MM.1S (cell line): ENCODE measurements around the gene ZNHIT6.

ENCODE experiments used
- DNase-seq: peaks from one replicate; pipeline ENCODE4 v3.0.0-alpha.2; 2015
- H2AFZ ChIP-seq: fragments of 300-600 bp; sonication (generic); 2 replicates; pipeline ENCODE4 v1.6.0; 2016; ENCODE audit warnings: antibody characterized with exemption, low read length
- H3F3A ChIP-seq: fragments of 300-600 bp; sonication (generic); 2 replicates; pipeline ENCODE4 v1.6.1; 2016; ENCODE audit warnings: mild to moderate bottlenecking, antibody characterized with exemption, low read length, moderate library complexity, mixed read lengths; ENCODE audit not compliant: insufficient read depth
- H3K27ac ChIP-seq: fragments of 300-600 bp; sonication (generic); 2 replicates; pipeline ENCODE4 v1.5.1; 2016; ENCODE audit warnings: mild to moderate bottlenecking, low read length
- H3K27me3 ChIP-seq: fragments of 300-600 bp; sonication (generic); replicated peaks from 2 replicates; pipeline ENCODE4 v1.6.0; 2016; ENCODE audit warnings: low read length; ENCODE audit not compliant: insufficient read depth
- H3K36me3 ChIP-seq: fragments of 300-600 bp; sonication (generic); replicated peaks from 2 replicates; pipeline ENCODE4 v1.6.1; 2016; ENCODE audit warnings: mild to moderate bottlenecking, low read length, mixed read lengths; ENCODE audit not compliant: insufficient read depth
- H3K4me1 ChIP-seq: fragments of 300-600 bp; sonication (generic); 2 replicates; pipeline ENCODE4 v1.6.1; 2016; ENCODE audit warnings: low read length, mixed read lengths
- H3K4me2 ChIP-seq: fragments of 300-600 bp; sonication (generic); 2 replicates; pipeline ENCODE4 v1.6.0; 2016; ENCODE audit warnings: low read depth, low read length
- H3K4me3 ChIP-seq: fragments of 300-600 bp; sonication (generic); 2 replicates; pipeline ENCODE4 v1.5.1; 2016; ENCODE audit warnings: low read length, mixed read lengths
- H3K79me2 ChIP-seq: fragments of 300-600 bp; sonication (generic); 2 replicates; pipeline ENCODE4 v1.6.1; 2016; ENCODE audit warnings: mixed run types, low read length, mixed read lengths
- H3K9ac ChIP-seq: fragments of 300-600 bp; sonication (generic); 2 replicates; pipeline ENCODE4 v1.6.1; 2016; ENCODE audit warnings: low read length, mixed read lengths
- H3K9me2 ChIP-seq: fragments of 300-600 bp; sonication (generic); replicated peaks from 2 replicates; pipeline ENCODE4 v1.6.1; 2016; ENCODE audit warnings: mild to moderate bottlenecking, low read length, mixed read lengths; ENCODE audit not compliant: insufficient read depth
- H3K9me3 ChIP-seq: fragments of 300-600 bp; sonication (generic); replicated peaks from 2 replicates; pipeline ENCODE4 v1.6.1; 2016; ENCODE audit warnings: mild to moderate bottlenecking, low read length, mixed read lengths; ENCODE audit not compliant: insufficient read depth
- H4K20me1 ChIP-seq: fragments of 300-600 bp; sonication (generic); 2 replicates; pipeline ENCODE4 v1.6.1; 2016; ENCODE audit warnings: mild to moderate bottlenecking, low read length, moderate library complexity, mixed read lengths; ENCODE audit not compliant: insufficient read depth
- CTCF ChIP-seq: fragments of 300-600 bp; sonication (generic); IDR thresholded peaks from 2 replicates; pipeline ENCODE4 v1.5.1; 2016; ENCODE audit warnings: antibody characterized with exemption, low read length, mixed read lengths
- EZH2 ChIP-seq: fragments of 300-600 bp; sonication (generic); optimal IDR thresholded peaks from 2 replicates; pipeline ENCODE3; 2017; ENCODE audit warnings: low read depth, mild to moderate bottlenecking, antibody characterized with exemption, low read length, mixed read lengths
- EZH2phosphoT487 ChIP-seq: fragments of 300-600 bp; sonication (generic); IDR thresholded peaks from 2 replicates; pipeline ENCODE4 v1.6.1; 2018; ENCODE audit warnings: antibody characterized with exemption, low read length

Gene ZNHIT6

DNA sequence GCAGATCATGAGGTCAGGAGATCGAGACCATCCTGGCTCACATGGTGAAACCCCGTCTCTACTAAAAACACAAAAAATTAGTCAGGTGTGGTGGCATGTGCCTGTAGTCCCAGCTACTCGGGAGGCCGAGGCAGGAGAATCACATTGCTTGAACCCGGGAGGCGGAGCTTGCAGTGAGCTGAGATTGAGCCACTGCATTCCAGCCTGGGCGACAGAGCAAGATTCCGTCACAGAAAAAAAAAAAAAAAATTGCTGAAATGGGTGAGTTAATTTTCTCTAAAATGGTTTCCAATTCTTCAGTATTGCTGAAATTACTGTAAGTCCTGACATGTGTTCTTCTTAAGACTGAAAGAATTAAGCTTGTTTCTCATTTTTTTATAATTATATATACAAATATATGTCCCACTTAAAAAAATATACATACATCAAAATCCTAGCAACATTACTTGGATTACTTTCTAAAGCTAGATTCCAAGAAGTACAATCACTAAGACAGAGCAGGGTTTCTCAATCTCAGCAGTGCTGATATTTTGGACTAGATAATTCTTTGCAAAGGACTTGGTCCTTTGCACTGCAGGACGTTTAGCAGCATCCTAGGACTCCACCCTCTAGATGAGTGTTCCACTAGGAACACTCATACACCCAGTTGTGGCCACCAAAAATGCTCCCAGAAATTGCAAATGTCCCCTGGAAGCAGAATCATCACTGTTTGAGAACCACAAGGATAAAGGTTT is 24.8 kb downstream of the ZNHIT6 start:
- H3K27ac ChIP-seq = no peak overlapping the region
- no peak overlapping the region for H2AFZ ChIP-seq
- H3K9ac ChIP-seq = no peak overlapping the region
- no peaks in the 10 kb centered on the region; the same call in 1 of the 2 replicates for H4K20me1 ChIP-seq
- H3K79me2 ChIP-seq = 0 out of 2 replicates have a peak, but pooled peaks cover 7% of the 10 kb centered on the region
- H3F3A ChIP-seq = no peaks in the 10 kb centered on the region
- H3K4me1 ChIP-seq = no peaks in the 10 kb centered on the region
- H3K36me3 ChIP-seq = no peaks in the 10 kb centered on the region
- no peaks in the 10 kb centered on the region for H3K27me3 ChIP-seq
- H3K4me2 ChIP-seq = no peak overlapping the region
- TF ChIP-seq EZH2phosphoT487 (no peak), EZH2 (no peak), CTCF (no peak)
- no peak for DNase-seq
- H3K9me3 ChIP-seq = no peaks in the 10 kb centered on the region
- H3K9me2 ChIP-seq = no peaks in the 10 kb centered on the region
- H3K4me3 ChIP-seq = no peak overlapping the region

DNA sequence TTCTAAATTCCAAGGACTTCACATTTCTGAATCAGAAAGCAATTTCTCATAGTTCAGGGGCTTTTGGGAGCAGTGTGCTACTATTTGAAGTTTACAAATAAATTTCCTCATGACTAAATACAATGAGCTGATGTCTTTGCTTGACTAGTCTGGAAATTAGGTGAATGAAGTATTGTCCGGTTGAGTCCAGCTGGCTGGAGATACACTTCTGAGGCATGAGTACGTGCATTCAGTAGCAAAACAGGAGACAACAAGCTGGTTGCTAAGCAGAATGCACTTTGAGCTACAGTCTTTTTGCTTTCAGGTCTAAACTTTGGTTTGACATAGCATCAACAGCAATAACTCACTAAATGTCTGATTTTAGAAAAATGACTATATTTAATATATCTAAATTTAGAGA is 27.1 kb downstream of the ZNHIT6 start:
- Histone ChIP-seq H3K4me1 (no peaks in the 10 kb centered on the region), H3K27ac (no peak overlapping the region), H3K4me2 (no peak overlapping the region), H3K79me2 (0 out of 2 replicates have a peak, but pooled peaks cover 4% of the 10 kb centered on the region), H3K27me3 (no peaks in the 10 kb centered on the region), H2AFZ (no peak overlapping the region), H3K9me2 (no peaks in the 10 kb centered on the region), H3K4me3 (no peak overlapping the region), H4K20me1 (no peaks in the 10 kb centered on the region; the same call in 1 of the 2 replicates), H3F3A (no peaks in the 10 kb centered on the region), H3K36me3 (no peaks in the 10 kb centered on the region), H3K9me3 (no peaks in the 10 kb centered on the region), H3K9ac (no peak overlapping the region)
- TF ChIP-seq EZH2 (no peak), CTCF (no peak), EZH2phosphoT487 (no peak)
- DNase-seq = no peak

- Histone ChIP-seq H3K9ac (no peak overlapping the region), H3K9me2 (no peaks in the 10 kb centered on the region), H4K20me1 (no peaks in the 10 kb centered on the region), H3K4me1 (no peaks in the 10 kb centered on the region), H3K79me2 (no peaks in the 10 kb centered on the region), H3K4me2 (no peak overlapping the region), H3K9me3 (no peaks in the 10 kb centered on the region), H2AFZ (no peak overlapping the region), H3K27me3 (no peaks in the 10 kb centered on the region), H3F3A (no peaks in the 10 kb centered on the region), H3K36me3 (0 out of 2 replicates have a peak, but pooled peaks cover 4% of the 10 kb centered on the region), H3K4me3 (no peak overlapping the region), H3K27ac (no peak overlapping the region)
- TF ChIP-seq CTCF = no peak
- no peak for TF ChIP-seq EZH2
- no peak for TF ChIP-seq EZH2phosphoT487
- no peak for DNase-seq
Observed at GRCh38 chr1:85678193-85678592, 30.0 kb downstream of the ZNHIT6 start.
